Measurements from ENCODE around the gene RPS6KA1. TPM values are rescaled to one million over a fixed set of nuclear protein-coding genes. Genes with fewer than 3 reads are reported as not detected.

Gene RPS6KA1
- total RNA-seq, 2 experiments from 2014 or later = 29.1 to 29.6 TPM

DNA sequence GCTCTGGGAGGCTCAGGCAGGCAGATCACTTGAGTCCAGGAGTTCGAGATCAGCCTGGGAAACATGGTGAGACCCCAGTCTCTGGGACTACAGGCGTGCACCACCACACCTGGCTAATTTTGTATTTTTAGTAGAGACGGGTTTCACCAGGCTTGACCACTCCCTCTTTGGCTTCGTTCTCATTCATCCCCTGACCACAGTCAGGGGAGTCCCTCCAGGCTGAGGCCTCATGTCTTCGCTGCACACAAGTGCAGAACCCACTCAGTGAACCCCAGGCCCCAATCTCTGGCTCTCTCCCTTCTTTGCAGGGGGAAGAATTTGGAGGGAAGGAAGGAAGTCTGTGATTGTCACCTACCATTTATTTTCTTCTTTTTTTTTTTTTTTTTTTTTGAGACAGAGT lies 9.2 kb upstream of the RPS6KA1 start:
- CTCF ChIA-PET = no interaction called here
- no peak for ATAC-seq (ENCODE audit: poor library complexity)
- no peak overlapping the region for H3K4me3 Mint-ChIP-seq
- H3K9me3 Mint-ChIP-seq = no peaks in the 10 kb centered on the region
- H3K4me1 Mint-ChIP-seq (ENCODE audit: low read depth) = no peaks in the 10 kb centered on the region
- H3K27me3 ChIP-seq (ENCODE audit: control insufficient read depth in 1 of 2, insufficient read depth in 2 of 2, low read length in 2 of 2) = no peaks in the 10 kb centered on the region
- TF ChIP-seq, protein P1, sequence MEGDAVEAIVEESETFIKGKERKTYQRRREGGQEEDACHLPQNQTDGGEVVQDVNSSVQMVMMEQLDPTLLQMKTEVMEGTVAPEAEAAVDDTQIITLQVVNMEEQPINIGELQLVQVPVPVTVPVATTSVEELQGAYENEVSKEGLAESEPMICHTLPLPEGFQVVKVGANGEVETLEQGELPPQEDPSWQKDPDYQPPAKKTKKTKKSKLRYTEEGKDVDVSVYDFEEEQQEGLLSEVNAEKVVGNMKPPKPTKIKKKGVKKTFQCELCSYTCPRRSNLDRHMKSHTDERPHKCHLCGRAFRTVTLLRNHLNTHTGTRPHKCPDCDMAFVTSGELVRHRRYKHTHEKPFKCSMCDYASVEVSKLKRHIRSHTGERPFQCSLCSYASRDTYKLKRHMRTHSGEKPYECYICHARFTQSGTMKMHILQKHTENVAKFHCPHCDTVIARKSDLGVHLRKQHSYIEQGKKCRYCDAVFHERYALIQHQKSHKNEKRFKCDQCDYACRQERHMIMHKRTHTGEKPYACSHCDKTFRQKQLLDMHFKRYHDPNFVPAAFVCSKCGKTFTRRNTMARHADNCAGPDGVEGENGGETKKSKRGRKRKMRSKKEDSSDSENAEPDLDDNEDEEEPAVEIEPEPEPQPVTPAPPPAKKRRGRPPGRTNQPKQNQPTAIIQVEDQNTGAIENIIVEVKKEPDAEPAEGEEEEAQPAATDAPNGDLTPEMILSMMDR (IDR thresholded peaks at IDR 0.05) = no peak
- intact Hi-C loops (cut with DNase I, micrococcal nuclease) = no loop called here
- H3K27ac ChIP-seq (ENCODE audit: low read depth in 1 of 2, low read length in 2 of 2) = no peak overlapping the region
- H3K4me1 ChIP-seq (ENCODE audit: insufficient read depth, low read length) = no peaks in the 10 kb centered on the region
- no peaks in the 10 kb centered on the region for H3K9me3 ChIP-seq (ENCODE audit: control insufficient read depth in 1 of 2, insufficient read depth in 1 of 2, low read length in 2 of 2)
- no peaks in the 10 kb centered on the region for H3K36me3 ChIP-seq (ENCODE audit: insufficient read depth, low read length)
- no peak overlapping the region for H3K27ac Mint-ChIP-seq
- POLR2A ChIA-PET = no interaction called here
- no peak for DNase-seq
- H3K27me3 Mint-ChIP-seq = peaks cover 4% of the 10 kb centered on the region
- H3K36me3 Mint-ChIP-seq (ENCODE audit: low read depth) = no peaks in the 10 kb centered on the region
- no peak overlapping the region for H3K4me3 ChIP-seq (ENCODE audit: low read length)

DNA sequence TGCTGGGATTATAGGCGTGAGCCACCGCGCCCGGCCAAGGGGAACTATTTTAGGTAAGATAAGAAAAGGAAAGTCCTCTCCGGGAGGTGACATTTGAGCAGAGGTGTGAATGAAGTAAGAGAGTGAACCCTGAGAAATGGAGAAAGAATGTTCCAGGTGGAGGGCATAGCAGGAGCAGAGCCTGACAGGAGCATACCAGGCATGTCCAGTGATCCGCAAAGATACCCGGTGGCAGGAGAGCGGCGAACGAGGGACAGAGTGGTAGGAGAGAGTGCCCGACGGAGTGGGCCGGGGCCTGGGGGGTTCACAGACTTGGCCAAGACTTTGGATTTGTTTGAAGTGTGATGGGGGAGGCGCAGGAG lies 7.9 kb upstream of the RPS6KA1 start:
- no peak for DNase-seq
- no peak overlapping the region for H3K27ac Mint-ChIP-seq
- H3K4me1 Mint-ChIP-seq (ENCODE audit: low read depth) = no peaks in the 10 kb centered on the region
- no peak overlapping the region for H3K4me3 Mint-ChIP-seq
- TF ChIP-seq, protein P1 (IDR thresholded peaks at IDR 0.05) = no peak
- Histone ChIP-seq H3K4me3 (ENCODE audit: low read length) (no peak overlapping the region), H3K9me3 (ENCODE audit: control insufficient read depth in 1 of 2, insufficient read depth in 1 of 2, low read length in 2 of 2) (no peaks in the 10 kb centered on the region), H3K4me1 (ENCODE audit: insufficient read depth, low read length) (no peaks in the 10 kb centered on the region), H3K36me3 (ENCODE audit: insufficient read depth, low read length) (no peaks in the 10 kb centered on the region), H3K27ac (ENCODE audit: low read depth in 1 of 2, low read length in 2 of 2) (no peak overlapping the region), H3K27me3 (ENCODE audit: control insufficient read depth in 1 of 2, insufficient read depth in 2 of 2, low read length in 2 of 2) (no peaks in the 10 kb centered on the region)
- intact Hi-C loops (cut with DNase I, micrococcal nuclease) = no loop called here
- CTCF ChIA-PET = no interaction called here
- no peaks in the 10 kb centered on the region for H3K9me3 Mint-ChIP-seq
- POLR2A ChIA-PET = no interaction called here
- H3K36me3 Mint-ChIP-seq (ENCODE audit: low read depth) = no peaks in the 10 kb centered on the region
- H3K27me3 Mint-ChIP-seq = peaks cover 4% of the 10 kb centered on the region
- ATAC-seq (ENCODE audit: poor library complexity) = no peak

GRCh38 chr1:26522073-26522472 lies 7.5 kb upstream of the RPS6KA1 start:
- no peak overlapping the region for H3K4me3 Mint-ChIP-seq
- TF ChIP-seq, protein P1 (IDR thresholded peaks at IDR 0.05) = no peak
- DNase-seq (no peak), ATAC-seq (ENCODE audit: poor library complexity) (no peak)
- Histone ChIP-seq H3K27ac (ENCODE audit: low read depth in 1 of 2, low read length in 2 of 2) (no peak overlapping the region), H3K9me3 (ENCODE audit: control insufficient read depth in 1 of 2, insufficient read depth in 1 of 2, low read length in 2 of 2) (no peaks in the 10 kb centered on the region), H3K36me3 (ENCODE audit: insufficient read depth, low read length) (no peaks in the 10 kb centered on the region), H3K4me1 (ENCODE audit: insufficient read depth, low read length) (no peaks in the 10 kb centered on the region), H3K27me3 (ENCODE audit: control insufficient read depth in 1 of 2, insufficient read depth in 2 of 2, low read length in 2 of 2) (no peaks in the 10 kb centered on the region), H3K4me3 (ENCODE audit: low read length) (no peak overlapping the region)
- peaks cover 4% of the 10 kb centered on the region for H3K27me3 Mint-ChIP-seq
- intact Hi-C loops (cut with DNase I, micrococcal nuclease) = no loop called here
- no peaks in the 10 kb centered on the region for H3K4me1 Mint-ChIP-seq (ENCODE audit: low read depth)
- H3K36me3 Mint-ChIP-seq (ENCODE audit: low read depth) = no peaks in the 10 kb centered on the region
- POLR2A ChIA-PET = no interaction called here
- CTCF ChIA-PET = no interaction called here
- no peaks in the 10 kb centered on the region for H3K9me3 Mint-ChIP-seq
- no peak overlapping the region for H3K27ac Mint-ChIP-seq

All from CD4-positive, alpha-beta T cell (primary cell).